GM18870 (cell line): Measurements from ENCODE around the gene KCNH4.

Source experiments
- ATAC-seq: cut with Tn5 transposase; IDR thresholded peaks from one replicate; pipeline ENCODE4 v1.9.1; 2021; ENCODE audit warnings: moderate library complexity; ENCODE audit not compliant: unreplicated experiment

Gene KCNH4

DNA sequence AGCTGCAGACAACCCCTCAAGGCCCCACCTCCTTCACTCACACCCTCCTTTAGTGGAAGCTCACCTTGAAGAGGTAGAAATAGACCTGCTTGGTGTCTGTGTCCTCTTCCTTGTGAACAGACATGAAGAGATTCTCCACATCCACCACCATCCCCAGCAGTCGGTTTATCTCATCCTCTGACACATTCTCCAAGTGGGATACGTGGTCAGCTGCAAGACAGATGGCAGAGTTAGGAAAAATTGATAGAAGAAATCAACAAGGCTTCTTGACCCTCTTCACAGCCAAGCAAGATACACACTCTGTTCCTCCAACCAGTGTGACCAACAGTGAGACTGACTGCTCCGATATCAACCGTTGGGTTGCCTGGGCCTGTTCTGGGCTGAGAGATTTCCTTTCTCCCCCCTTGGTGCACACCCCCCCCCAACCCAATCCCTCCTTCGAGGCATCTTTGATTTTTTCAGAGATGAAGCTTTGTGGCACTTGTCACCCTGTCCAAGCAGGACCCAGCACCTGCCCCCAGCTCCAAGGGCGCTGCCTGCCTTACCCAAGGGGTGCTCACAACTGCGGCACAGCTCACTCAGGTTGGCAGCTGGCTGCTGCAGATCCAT, 60.7 kb downstream of the KCNH4 start:
- ATAC-seq = no peak

DNA sequence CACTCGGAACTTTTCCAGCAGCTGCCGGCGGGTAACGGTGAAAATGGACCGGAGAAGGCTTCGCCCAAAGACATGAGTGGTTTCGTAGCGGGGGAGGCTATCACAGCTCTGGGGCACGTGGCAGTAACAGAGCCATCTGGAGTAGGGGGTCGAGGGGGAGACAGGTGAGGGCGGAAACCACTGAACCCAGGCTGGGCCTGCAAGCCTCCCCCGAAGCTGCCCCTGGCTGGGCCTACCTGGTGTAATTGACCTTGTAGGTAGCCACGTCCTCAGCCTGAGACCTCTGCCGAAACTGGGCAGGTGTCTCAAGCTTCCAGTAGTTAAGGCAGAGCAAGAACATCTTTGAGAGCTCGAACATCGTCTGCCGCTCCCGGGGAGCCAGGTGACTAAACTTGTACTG, 61.6 kb downstream of the KCNH4 start:
- no peak for ATAC-seq

DNA sequence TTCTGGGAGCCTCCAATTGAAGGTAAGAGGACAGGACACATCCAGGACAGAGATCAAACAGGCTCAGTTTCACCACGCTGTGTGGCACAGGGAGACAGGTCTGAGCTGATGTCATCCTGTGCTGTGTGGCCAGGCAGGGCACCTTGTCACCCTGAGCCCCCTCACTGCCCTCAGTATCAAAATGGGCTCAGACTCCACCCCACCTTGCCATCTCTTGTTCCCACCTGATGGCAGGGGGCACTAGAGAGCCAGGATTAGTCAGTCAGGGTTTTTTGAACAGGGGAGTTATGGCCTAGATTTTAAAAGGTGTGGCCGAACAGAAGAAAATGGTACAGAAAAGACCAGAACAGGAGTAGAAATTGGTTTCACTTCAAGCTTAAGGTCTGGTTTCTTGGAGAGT, 62.4 kb downstream of the KCNH4 start:
- no peak for ATAC-seq

DNA sequence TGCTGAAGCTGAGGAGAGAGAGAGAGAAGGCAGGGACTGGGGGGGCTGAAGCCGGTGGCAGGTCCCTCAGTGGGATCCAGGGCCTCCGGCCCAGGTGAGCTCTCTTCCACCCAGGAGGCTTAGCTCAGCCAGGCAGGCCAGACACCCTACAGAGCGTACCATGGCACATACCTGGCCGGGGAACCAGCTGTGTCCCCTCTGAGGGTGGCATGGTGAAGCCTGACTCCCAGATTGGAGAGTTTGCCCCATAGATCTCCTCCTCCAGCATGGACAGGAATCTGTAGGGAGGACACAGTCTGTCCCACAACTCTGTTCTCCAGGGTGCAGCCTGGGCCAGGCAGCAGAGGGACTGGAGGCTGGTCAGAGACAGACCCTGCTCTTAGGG, 62.8 kb downstream of the KCNH4 start:
- no peak for ATAC-seq

DNA sequence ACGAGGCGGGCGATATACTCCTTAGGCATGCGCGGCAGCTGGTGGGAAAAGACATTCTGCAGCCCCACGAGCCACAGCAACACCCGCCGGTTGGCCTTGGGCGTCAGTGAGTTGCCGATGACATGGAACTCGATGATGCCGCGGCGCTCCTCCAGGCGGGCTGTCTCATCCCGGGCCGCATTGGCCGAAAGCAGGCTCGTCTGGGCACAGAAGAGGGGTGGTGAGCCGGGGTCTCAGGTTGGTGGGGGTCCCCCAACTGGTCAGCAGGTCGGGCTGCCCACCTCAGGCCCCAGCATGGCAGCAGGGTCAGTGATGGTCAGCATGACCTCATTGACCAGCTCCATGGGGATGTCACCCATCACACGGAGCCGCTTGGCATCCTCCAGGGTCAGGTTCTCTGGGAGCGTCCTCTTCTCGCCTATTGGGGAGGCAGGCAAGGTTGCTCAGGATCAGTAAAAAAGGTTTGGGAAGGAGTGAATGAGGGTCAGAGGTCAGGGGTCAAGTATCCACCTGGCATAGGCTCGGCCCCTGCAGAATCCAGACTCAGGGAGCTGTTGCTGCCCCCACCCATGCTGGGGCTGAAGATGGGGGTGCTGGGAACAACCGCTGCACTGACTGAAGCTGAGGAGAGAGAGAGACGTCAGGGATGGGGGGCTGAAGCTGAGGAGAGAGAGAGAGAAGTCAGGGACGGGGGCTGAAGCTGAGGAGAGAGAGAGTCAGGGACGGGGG, 63.4 kb downstream of the KCNH4 start:
- no peak for ATAC-seq

DNA sequence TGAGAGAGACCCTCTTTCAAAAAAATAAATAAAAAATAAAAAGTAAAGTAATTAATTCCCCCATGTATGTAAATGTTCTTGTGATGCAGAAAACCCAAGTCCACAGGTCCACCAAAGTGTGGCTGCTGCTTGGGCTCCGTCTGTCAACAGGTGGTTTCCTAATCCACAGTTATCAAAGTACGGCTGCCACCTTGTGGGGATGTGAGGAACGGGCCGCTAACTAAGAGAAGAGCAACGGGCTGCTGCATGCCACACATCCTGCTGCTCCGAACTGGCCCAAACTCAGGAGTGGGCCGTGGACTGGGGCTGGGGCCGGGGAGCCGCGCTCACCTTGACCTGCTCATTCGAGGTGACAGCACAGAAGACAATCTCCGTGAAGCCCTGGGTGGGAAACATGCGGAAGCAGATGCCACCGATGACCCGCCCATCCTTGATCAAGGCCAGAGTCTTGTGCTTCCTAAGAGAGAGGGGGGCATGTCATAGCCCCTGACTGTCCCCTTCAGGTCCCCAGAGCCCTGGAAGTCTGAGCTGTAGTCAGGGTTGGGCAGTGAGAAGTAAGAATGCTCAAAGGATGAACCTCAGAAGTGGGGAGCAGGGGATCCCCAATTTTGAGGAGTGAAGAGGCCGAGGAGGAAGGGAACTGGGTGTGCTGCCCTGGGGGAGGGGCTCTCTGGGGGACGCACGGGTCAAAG, 64.1 kb downstream of the KCNH4 start:
- ATAC-seq = no peak

DNA sequence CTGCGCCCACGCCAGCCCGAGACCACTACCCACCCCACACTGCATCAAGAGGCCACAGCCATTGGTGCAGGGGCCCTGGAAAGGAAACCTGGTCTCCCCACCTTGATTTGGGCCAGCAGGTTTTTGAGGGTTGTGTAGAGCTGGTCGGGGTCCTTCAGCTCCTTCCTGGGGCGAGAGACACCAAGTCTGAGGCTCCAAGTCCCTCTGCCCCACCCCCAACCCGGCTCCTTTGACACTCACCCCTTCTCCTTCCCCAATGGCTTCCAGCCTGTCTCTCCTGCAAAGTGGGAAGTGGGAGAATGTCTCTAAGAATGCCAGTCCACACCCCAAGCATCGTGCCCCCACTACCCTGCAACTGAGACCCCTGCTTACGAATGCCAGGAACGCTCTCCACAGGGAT, 66.8 kb downstream of the KCNH4 start:
- ATAC-seq = no peak

DNA sequence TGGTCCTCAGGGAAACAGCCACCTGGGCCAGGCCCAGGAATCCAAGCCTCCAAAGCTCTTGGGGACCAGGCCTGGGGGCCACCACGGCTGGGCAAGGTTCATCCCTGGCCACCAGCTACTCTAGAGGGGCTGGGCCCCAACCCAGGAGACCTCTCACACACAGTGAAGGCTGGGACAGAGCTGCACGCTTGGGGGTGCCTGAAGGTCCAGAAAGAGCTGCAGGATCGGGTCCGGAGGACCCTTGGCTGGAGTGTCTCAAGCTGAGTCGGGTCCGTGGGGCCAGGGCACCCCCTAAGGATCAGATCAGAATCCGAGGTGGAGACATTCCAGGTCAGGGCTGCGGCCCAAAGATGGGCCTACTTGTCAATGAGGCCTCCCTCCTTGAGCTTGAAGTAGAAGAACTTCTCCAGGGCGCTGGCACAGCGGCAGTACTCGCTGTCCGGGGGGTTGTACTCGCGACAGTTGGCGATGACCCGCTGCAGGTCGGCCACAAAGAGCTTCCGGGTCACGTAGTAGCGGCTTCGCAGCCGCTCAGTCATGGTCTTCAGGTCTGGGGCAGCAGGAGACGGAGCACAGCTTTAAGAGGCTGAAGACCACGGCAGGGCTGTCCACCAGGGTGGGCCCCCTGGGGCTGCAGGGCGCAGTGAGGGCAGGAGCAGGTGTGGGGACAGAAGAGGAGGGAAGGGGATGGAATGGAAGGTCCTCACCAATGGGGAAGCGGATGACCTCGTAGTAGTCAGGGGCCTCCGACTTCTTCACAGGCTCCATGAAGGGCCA, 67.5 kb downstream of the KCNH4 start:
- no peak for ATAC-seq

DNA sequence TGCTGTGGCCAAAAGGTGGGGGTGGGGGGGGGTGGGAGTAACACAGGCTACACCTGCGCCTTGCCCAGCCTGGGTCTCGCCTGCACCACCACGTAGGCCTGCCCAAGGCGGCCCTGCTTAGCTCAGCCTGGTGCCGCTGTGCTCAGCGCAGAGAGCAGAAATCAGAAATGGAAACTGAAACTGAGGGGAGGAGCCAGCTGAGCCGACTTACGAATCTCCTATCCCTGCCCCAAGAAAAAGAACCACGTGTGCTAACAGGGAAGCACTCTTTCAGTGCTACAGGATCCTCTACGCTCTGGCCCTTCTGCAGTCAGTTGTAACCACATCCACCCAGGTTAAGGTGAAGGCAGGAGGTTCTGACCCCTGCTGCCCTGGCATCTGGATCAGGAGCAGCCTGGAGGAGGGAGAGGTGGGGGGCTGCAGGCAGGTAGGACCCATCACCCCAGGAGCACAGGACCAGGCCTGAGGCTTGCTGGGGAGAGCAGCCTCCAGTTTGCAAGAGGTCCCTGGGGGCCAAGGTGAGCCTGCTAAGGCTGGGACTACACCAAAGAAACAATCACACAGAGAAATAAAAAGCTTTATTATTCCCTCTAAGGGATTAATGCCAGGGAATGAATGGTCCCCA, 68.3 kb downstream of the KCNH4 start, which contains the start of gene DHX58:
TSS of gene DHX58 (minus strand) at position 163 of the 625 bp plus-strand sequence. CDS start 822 bp downstream, outside the sequence.
- peak; percentile 52 for ATAC-seq

DNA sequence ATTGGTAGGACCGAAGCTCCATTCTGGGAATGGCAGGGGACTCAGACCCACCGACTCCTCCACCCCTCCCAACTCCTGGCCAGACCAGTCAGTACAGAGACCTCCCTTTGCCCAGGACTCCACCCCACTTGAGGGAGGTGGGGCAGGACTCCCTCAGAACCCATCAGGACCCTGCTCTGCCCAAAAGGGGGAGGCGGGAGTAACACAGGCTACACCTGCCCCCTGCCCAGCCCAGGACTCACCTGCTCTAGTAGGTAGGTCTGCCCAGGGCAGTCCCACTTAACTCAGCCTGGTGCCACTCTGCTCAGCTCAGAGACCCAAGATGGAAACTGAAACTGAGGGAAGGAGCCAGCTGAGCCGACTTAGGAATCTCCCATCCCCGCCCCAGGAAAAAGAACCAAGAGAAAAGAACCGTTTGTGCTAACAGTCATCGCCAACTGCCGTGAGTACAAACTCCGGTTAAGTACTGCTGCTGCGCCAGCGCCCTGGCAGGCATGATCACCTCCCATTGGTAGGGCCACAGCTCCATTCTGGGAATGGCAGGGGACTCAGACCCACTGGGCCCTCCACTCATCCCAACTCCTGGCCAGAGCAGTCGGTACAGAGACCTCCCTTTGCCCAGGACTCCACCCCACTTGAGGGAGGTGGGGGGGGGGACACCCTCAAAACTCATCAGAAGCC, 68.9 kb downstream of the KCNH4 start:
- ATAC-seq = no peak

DNA sequence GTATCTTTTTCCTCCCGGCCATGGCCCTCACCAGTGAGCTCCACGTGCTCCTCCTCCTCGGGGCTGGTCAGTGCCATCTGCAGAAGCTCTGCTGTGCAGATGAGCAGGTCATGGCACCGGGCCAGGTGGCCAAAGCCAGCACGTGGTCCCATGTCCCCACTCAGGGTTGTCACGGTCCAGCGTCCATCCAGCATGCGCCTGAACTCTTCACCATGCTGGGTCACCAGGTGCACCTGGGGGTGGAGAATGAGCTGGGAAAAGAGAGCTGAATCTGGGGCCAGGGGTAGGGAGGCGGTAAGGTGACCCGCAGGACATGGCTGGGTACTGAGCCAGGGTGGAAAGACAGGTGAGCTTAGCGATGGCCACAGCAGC, 69.7 kb downstream of the KCNH4 start:
- ATAC-seq = no peak

DNA sequence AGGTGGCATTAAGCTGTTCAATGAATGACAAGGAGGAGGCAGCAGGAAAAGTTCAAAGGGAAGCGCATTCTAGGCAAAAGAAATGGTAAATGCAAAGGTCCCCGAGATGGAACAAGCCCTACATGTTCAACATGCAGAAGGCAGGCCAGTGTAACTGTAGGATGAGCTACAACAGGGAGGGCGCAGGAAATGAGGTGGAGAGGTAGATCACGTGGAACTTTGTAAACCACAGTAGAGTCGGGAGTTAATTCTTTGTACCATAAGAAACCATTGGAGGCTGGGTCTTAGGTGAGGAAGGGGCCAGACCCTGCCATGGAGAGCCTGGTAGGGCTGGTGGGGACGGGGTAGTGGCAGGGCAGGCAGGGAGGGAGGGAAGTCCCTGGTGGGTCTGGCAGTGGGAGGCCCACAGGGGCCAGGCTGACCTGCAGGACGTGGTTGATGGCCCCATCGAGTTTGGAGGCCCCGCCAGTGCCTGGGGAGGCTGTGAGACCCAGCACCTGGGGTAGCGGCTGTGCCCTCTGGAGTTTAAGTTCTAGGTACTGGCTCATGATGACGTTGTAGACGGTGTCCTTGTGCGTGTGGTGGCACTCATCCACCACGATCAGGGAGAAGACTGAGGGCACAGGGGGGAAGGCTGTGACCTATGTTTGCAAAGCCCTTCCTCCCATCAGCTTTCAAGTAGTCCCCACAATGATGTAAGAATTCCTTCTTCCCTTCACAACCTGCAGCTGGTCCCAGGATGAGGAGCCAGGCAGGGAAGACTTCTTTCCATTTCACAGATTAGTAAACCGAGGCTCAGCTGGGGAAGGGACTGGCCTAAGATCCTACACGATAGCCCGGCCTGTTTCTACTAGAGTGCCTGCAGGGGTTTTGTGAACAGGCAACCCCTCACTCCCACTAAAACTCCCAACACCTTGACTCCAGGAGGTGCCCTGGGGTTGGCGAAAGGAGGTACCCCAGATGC, 70.4 kb downstream of the KCNH4 start:
- ATAC-seq = no peak

DNA sequence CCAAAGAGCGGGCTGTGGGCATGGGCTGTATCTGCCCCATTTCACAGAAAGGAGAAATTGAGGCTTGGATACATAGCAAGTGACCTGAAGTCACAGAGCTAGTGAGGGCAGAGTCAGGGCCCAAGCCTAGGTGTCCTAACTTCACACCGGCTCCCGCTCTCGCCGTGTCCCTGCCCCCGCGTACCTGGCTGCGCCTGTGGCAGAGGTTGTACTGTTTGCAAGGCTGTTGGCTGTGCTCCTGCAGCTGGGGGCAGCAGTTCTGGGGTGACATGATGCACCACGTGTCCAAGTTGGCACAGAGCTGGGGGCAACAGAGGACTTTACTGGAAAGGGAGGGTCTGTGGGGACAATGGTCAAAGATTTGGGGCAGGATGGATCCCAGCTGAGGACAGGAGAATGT, 71.9 kb downstream of the KCNH4 start:
- ATAC-seq = no peak

DNA sequence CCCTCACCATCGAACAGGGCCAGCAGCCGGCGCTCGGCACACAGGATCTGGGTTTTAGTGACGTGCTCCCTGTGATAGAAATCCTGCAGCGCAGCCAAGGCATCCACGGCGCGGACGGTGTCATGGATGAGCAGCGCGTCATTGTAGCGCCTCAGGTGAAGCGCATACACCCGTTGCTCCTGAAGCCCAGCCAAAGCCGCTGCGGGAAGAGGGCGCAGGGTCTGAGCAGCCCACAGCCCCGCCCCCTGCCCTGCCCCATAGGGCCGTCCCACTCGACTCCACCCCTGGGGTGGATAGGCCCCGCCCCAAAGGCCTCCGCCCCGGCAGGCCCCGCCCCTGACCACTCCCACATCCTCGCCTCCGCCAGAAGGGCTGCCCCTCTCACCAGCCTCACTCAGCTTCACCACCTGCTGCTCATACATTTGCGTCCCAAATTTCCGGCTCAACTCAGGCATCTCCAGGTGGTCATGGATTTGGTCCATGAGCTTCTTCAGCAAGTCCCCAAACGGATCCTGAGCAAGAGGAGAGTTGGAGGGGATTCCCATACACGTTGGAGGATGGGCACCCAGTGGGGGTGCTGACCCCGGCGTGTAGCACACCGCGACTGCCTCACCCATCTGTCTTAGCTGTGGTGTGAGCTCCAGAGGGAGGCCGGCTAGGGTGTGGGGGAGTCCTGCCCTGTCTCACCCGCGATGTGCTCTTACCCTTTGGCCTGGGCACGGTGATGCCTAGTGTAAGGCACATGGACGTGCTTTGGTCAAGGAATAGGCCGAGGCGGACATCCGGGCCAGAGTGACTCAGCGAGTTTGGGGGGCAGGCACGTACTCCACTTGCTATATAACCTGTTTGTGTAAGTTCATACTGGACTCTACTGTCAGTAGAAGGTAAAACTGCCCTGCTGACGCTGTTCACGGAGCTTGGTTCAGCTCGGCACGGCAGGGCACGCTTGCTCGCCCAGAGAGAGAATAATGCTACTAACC, 73.1 kb downstream of the KCNH4 start:
- ATAC-seq = no peak

DNA sequence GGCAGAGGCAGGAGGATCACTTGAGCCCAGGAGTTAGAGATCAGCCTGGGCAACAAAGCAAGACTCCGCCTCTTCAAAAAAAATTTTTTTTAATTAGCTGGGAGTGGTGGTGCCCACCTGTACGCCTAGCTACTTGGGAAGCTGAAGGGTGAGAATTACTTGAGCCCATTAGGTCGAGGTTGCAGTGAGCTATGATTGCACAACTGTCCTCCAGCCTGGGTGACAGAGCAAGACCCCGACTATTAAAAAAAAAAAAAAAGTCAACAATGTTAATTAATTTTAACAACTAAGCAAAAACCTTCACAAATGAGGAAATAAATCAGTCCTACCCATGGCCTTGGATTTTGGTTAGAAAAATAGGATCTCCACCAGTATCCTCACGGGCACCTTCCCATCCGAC, 73.8 kb downstream of the KCNH4 start:
- ATAC-seq = no peak
